ENCODE results near the gene DUS4L.

- TF ChIP-seq CTCF (conservative IDR thresholded peaks at IDR 0.05; ENCODE audit: low read depth, low read length) (no peak), EZH2 (IDR thresholded peaks at IDR 0.05; ENCODE audit: borderline replicate concordance, low read depth, low read length, poor library complexity, severe bottlenecking) (no peak)
Observed at GRCh38 chr7:107579885-107580715, 16.3 kb downstream of the DUS4L start, which contains the start of gene BCAP29.
